Fibroblast of peridontal ligament (primary cell): ENCODE measurements around the gene TNNT2.

Experiments
- DNase-seq: peaks from one replicate; pipeline ENCODE4 v3.0.0-alpha.2; 2010; ENCODE audit errors: extremely low read depth

The TNNT2 gene

DNA sequence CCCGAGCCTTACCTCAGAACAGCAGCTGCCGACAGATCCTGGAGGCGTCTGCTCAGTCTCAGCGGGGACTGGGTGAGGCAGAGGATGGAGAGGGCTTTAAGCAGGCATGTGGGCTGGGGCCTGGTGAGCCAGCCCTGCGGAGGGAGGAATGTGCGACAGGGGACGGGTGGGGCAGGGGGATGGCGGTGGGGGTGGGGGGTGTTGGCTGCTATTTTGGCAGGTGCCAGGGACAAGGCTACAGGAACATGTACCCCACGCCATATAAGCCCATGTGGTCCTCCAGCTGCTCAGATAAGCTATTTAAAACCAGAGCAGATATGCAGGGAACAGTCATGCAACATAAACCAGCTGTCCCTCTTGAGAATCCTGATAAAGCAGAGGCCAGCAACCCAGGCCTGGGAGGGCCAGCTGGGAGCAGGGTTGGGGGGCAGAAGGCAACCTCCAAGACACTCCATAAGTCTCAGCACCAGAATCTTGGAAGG is at the start of gene TNNT2:
Gene TNNT2, minus strand, starts transcription at position 70 of the 482 bp plus-strand sequence. CDS start 4,426 bp downstream, outside the sequence.
- no peak for DNase-seq

DNA sequence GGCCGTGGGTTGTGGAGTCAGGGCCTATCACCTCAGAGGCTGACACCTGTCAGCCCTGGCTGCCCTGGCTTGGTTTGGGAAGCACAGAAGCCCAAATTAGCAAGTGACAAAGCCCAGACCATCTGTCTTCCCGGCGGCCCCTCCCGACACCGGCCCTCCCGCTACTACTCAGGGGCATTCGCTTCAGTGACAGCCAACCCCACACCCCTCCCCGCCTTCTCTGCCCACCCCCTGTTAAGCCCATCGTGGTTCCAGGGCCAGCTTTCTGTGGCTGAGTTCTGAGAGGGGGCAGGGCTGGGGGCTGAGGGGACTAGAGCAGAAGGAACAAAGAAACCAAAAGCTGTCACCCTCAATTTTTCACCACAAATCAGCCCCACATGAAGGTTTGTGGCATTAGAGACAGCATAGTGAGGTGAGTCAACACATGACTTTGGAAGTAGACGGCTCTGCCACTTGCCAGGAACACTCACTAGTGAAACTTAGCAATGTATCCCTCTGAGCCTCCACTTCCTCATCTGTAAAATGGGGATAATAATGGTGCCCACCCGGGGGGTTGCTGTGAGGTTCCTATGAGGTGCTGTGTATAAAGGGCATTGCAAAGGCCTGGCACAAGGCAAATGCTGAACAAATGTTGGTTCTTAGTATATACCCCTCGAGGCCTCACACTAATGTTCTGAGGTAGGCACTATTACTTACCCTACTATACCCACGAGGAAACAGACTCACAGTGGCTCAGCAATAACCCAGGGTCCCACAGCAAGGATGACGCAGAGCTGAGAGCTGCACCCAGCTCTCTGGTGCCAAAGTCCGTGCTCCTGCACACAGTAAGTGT is 49.2 kb upstream of the TNNT2 start:
- DNase-seq, result no peak

DNA sequence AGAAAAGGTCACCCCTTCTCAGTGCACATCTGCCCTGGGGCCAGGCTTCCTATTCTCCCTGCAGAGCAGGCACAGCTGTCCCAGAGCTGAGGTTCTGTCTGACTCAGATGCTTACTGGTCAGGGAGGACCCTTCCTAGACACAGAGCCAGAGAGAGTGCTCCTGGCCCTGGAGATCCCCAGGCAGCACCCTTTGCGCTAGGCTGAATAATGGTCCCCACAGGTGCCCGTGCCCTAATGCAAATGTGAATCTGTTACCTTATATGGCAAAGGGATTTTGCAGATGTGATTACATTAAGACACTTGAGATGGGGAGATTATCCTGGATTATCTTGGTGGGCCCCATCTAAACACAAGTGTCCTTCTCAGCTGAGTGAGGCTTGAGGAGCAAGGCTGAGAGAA is 46.7 kb upstream of the TNNT2 start:
- DNase-seq, result no peak

- DNase-seq, result no peak
Measured at GRCh38 chr1:201423655-201424054, 46.2 kb upstream of the TNNT2 start.

DNA sequence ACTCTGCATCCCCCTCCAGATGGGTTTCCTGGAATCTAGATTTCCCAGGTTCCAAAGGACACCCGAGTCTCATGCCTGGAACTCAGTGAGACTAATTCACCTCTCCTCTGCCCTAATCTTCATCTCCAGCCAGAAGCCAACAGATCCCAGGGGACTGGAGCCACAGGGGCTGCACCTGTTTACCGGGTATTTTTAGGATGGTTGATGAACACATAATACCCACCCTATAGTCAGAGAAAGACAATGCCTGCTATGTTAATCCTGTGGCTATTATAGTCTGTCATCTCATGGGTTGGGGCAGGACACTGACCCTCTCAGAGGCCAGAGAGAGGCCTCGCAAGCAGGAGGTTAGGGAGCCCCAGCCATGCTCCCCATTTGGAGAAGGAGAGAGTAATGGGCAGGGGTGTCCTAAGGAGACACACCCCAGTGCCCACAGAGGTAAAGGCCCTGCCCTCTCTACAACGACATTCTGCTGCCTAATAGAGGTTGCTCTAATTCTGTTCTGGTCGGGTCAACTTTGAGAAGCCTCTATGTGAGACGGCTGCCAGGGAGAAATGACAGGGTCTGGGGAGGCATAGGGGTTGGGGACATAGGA is 45.1 kb upstream of the TNNT2 start:
- no peak for DNase-seq

DNA sequence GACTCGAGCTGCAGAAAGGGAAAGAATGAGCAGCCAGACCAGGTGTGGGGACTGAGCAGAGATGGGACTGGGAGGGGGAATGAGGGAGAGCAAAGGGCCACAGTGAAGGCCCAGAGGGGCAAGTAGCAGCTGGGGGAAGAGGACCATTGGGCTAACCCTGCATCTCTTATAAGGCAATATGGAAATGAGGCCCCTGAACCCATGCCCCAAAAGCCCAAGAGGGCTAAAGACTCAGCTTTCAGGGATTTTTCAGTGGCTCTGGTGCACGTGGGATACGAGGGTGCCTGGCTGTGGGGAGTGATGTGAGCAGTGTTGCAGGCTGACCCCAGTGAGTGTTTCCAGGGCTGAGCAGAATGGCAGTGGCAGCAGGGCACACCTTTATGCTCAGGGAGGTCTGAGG is 44.5 kb upstream of the TNNT2 start:
- DNase-seq, result no peak

DNA sequence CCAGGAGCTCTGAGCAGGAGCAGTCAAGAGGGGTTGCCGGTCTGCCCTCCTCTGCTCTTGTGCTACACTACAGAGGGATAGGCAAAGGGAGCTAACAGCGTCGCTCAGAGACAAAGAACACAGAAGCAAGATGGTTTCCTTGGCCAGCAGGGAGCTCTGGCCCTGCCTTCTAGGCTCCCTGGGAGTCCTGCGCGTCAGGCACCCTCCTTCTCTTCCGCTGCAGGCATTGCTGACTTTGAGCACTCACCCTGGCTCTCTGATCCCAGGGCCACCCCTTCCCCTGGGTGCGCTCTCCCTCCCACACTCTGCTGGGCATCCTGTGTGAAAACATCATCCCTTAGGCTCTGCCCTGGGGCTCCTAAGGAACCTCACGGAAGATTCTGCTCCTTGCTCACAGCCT is 43.6 kb upstream of the TNNT2 start:
- DNase-seq, result no peak

DNA sequence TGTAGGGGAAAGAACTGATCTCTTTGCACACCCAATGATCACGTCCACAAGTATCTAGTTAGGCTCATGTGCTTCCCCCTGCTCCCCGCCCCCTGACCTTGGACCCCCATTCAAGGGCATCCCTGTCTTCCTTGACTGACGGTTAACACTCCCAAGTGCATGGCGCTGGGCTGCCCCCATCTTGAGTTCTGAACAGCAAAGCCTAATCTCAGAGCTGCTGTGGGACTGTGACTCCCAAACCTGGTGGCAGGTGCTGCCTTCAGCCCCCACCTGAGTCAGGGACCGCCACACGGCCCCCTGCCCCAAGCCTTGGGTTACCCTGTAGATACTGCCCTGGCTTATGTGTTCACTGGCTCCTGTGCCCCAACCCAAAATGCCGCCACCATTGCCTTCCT is 43.1 kb upstream of the TNNT2 start:
- no peak for DNase-seq

DNA sequence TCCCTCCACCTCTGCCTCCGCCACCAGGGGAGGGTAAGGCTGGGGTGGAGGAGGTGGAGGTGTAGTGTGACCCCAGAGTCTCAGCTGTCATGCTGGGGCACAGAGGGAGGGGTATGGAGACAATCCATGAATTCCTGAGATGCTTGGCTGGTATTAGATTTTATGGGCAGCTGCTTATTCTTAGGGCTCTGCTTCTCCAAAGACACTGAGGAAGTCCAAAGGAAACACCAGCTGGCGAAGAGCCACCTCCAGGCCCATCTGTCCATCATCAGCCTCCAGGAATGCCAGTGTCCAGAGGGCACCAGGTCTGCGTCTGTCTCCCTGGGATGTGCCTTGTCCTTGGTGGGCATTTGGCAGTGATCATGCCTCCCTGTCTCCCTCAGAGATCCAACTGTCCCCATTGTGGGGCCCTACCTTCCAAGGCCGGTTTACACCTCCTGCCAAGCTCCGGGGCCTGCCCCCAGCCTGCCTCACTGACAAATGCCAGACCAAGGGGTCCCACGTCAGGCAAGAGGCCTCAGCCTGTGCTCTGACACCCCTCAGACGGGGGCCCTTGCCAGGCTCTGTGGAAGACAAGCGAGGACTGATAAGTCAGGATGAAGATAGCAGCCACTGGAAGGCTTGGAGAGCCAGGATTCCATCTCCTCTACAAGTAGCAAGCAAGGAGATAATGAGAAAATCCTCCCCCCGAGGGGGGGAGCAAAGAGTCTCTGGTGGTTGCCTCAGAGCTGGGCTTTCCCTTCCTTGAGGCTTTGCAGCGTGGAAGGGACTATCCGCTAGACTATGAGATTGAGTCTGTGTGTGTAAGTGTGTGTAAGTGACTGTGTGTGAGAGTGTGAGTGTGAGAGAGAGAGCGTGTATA is 42.5 kb upstream of the TNNT2 start:
- DNase-seq, result no peak

GRCh38 chr1:201419256-201419655 is 41.8 kb upstream of the TNNT2 start:
- no peak for DNase-seq

DNA sequence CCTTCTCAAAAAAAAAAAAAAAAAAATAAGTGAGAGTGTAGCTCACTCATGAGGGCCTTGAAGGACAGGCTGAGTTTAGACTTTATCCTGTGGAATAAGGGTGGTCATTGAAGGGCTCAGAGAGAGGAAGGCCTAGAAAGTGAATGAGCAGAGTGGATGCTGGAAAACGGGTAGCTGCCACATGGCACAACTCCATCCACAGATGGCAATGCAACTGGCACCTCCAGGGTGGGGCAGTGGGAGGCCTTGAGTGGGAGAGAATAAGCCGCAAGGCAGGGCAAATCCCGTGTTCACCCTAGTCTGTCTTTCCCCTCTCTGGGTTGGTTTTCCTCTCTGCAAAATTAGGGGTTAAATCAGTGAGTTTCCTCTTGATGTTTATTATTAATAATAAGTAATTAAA is 41.0 kb upstream of the TNNT2 start:
- DNase-seq, result no peak

DNA sequence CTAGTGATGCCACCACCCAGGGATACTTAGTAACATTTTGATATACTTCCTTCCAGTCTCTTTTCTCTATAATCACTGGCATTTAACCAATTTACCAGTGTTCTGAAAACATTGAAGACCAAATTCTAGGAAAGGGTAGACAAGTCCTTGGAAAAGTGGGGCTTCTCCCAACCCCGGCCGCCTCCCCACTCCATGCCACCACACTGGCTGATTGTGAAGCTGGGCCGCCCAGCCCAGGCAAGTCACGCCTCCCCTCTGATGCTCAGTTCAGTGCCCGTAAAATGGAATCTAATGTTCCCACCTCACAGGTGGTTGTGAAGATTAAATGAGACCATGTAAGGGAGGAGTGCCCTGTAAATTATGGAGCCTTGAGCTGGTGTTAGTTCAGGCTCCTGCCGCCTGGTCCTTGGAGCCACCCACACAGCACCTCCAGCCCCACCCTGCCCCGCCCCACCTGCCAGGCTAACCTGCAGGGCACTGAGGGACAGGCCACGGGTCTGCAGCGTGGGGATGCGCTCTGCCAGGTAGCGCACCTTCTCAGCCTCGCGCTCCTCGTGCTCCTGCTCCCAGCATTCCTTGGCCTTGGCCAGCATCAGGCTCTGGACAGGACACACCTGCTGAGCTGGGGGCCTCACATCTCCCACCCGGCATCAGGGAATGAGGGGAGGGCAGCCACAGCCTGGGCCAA is 36.7 kb upstream of the TNNT2 start:
- no peak for DNase-seq

- no peak for DNase-seq
Measured at GRCh38 chr1:201411292-201411691, 33.8 kb upstream of the TNNT2 start.

DNA sequence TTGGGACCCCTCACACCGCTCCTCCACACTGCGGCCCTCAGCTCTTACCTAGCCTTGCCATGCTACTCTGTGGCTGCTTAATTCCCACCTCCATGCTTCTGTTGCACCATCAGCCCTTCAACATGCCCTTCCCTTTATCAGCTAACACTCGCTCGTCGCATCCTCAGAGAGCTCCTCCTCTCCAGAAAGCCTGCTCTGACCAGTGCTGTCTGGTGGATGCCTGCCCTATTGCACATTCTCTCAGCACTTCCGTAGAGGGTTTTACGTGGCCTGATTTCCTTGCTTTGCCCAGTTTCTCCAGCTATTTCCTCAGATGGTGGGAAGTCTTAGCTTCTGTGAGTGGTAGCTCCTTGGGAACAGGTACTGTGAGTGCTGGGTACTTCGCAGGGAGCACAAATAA is 32.0 kb upstream of the TNNT2 start:
- no peak for DNase-seq

DNA sequence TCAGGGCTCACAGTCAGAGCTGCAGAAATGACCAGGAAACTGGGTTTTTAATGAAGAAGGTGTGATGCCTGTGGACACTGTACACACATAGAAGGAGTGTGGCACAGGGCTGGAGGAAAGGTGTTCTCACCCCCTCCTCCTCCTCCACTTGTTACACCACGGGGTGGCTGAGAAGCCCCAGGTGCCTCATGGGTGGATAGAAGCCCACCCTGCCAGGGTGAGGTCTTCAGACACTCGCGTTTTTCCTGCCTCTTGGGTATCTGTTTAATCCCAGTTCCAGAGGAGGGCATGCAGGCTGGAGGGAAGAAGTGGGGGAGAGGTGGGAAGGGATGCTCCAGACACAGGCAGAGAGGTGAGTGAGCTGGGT is 31.3 kb upstream of the TNNT2 start:
- DNase-seq, result no peak

DNA sequence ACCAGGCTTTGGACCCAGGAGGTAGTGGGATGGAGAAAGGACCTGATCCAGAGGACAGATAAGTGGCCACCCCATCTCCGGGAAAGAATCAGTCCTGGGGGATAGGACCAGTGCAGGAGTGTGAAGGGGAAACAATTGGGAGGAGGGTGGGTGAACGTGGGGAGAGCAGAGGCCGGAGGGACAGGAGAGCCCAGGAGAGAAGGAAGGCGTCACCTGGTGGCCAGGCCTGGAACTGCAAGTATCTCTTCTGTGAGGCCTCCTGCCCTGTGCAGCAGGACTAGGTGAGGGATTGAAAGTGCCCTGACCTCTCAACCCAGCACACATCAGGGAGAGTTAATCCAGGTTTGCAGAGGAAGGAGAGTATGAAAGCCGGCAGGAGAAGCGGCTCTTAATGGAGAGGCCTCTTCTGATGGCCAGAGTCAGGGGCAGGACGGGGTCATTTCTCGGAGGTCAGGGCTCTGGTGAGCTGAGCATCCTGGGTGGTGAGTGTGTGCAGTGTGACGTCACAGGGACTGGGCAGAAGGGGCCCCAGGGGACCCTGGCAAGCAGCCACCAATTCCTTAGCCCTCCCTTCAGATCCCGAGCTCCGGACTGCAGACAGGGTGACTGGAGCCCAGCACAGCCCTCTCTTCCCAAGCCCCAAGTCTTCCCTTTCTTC is 30.8 kb upstream of the TNNT2 start:
- peak; percentile 68 for DNase-seq

- no peak for DNase-seq
Measured at GRCh38 chr1:201406831-201407406, 29.4 kb upstream of the TNNT2 start.

- DNase-seq, result no peak
Measured at GRCh38 chr1:201405484-201405831, 28.0 kb upstream of the TNNT2 start.

- DNase-seq, result no peak
Measured at GRCh38 chr1:201404722-201405483, 27.4 kb upstream of the TNNT2 start.

DNA sequence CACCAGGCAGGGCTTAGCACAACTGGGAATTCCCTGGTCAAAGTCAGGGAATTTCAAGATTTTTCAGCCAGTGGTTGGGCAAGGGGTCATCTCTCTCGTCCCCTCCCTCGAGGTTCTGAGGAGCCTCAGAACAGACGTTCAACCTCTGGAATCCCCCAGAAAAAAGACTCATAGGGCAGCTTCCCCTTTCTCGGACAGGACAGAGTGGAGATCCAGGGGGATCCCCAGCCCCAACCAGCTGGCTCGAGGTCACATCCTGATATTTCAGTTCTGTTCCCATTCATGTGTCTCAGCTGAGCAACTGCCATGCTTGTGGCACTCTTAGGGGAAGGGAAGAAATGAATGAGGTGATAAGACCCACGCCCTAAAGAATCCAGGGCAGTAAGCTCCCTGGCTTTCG is 26.6 kb upstream of the TNNT2 start:
- no peak for DNase-seq
